ENCODE data around the gene GNPDA1. TPM values are rescaled to one million over a fixed set of nuclear protein-coding genes. Genes with fewer than 3 reads are reported as not detected.

GNPDA1 gene
- total RNA-seq, 1 experiment from 2014 or later: 54.1 TPM

GRCh38 chr5:141989720-141990119 lies 23.1 kb downstream of the GNPDA1 start:
- peaks cover 22% of the 10 kb centered on the region for H3K36me3 ChIP-seq (ENCODE audit: low read depth)
- no peak overlapping the region for H3K4me3 ChIP-seq
- H3K27ac ChIP-seq: no peak overlapping the region
- intact Hi-C loops (cut with micrococcal nuclease; ENCODE audit: unreplicated experiment): loop anchor here (2.0 to 5.0 kb wide), 2 partner anchors 559 to 708 kb away; no protein-coding TSS in a partner anchor
- no peaks in the 10 kb centered on the region for H3K79me2 ChIP-seq (ENCODE audit: low read depth)
- H4K20me1 ChIP-seq (ENCODE audit: insufficient read depth): no peaks in the 10 kb centered on the region
- no peaks in the 10 kb centered on the region for H3K9me3 ChIP-seq (ENCODE audit: insufficient read depth, low read depth)
- 0 out of 2 replicates have a peak, but pooled peaks cover 3% of the 10 kb centered on the region for H3F3A ChIP-seq (ENCODE audit: insufficient read depth, low read depth)
- no TSS peak for BruUV-seq (replicated peaks)
- no peak for DNase-seq
- H3K9me2 ChIP-seq (ENCODE audit: insufficient read depth): no peaks in the 10 kb centered on the region
- TF ChIP-seq, protein P1, sequence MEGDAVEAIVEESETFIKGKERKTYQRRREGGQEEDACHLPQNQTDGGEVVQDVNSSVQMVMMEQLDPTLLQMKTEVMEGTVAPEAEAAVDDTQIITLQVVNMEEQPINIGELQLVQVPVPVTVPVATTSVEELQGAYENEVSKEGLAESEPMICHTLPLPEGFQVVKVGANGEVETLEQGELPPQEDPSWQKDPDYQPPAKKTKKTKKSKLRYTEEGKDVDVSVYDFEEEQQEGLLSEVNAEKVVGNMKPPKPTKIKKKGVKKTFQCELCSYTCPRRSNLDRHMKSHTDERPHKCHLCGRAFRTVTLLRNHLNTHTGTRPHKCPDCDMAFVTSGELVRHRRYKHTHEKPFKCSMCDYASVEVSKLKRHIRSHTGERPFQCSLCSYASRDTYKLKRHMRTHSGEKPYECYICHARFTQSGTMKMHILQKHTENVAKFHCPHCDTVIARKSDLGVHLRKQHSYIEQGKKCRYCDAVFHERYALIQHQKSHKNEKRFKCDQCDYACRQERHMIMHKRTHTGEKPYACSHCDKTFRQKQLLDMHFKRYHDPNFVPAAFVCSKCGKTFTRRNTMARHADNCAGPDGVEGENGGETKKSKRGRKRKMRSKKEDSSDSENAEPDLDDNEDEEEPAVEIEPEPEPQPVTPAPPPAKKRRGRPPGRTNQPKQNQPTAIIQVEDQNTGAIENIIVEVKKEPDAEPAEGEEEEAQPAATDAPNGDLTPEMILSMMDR (conservative IDR thresholded peaks at IDR 0.05): no peak
- TF ChIP-seq EZH2 (IDR thresholded peaks at IDR 0.05; ENCODE audit: low read depth): no peak
- ChIA-PET CTCF (interaction anchor here (0.6 to 1.4 kb wide), 4 partner anchors 12 to 337 kb away, joined by 3 to 4 read pairs (median 3); no protein-coding TSS in a partner anchor), POLR2A (ENCODE audit: unreplicated experiment) (interaction anchor here (0.7 to 0.8 kb wide), 2 partner anchors 18 to 590 kb away, joined by 3 to 17 read pairs; no protein-coding TSS in a partner anchor)
- H3K4me1 ChIP-seq (replicated peaks; ENCODE audit: insufficient read depth): no peaks in the 10 kb centered on the region
- no peak overlapping the region for H2AFZ ChIP-seq
- H3K27me3 ChIP-seq (ENCODE audit: insufficient read depth, low read depth): no peaks in the 10 kb centered on the region
- no peak overlapping the region for H3K4me2 ChIP-seq

DNA sequence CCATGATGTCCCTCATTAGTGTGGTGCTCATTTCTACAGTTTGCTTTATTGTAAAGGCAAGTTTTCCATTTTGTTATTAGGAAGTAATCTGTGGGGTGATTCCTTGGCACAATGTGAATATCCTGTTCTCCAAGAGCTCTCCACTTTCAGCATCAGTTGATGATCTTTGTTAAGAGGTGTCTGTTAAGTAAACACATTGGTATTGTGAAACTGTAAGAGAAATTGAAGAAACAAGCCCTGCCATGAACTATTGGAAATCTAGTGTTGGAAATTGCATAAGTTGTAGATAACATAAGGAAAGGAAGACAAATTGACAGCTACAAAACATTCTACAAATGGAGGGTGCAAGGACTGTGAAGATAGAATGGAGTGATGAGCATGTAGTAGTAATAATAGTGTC lies 26.8 kb downstream of the GNPDA1 start:
- Histone ChIP-seq H3F3A (ENCODE audit: insufficient read depth, low read depth) (no peaks in the 10 kb centered on the region), H2AFZ (no peak overlapping the region), H3K27ac (no peak overlapping the region), H3K4me1 (replicated peaks; ENCODE audit: insufficient read depth) (no peaks in the 10 kb centered on the region), H3K36me3 (ENCODE audit: low read depth) (peaks cover 21% of the 10 kb centered on the region; the same call in 1 of the 2 replicates), H3K79me2 (ENCODE audit: low read depth) (no peaks in the 10 kb centered on the region), H3K9me2 (ENCODE audit: insufficient read depth) (no peaks in the 10 kb centered on the region), H3K4me3 (no peak overlapping the region), H3K4me2 (no peak overlapping the region), H3K27me3 (ENCODE audit: insufficient read depth, low read depth) (no peaks in the 10 kb centered on the region), H3K9me3 (ENCODE audit: insufficient read depth, low read depth) (no peaks in the 10 kb centered on the region), H4K20me1 (ENCODE audit: insufficient read depth) (no peaks in the 10 kb centered on the region)
- CTCF ChIA-PET: no interaction called here
- POLR2A ChIA-PET (ENCODE audit: unreplicated experiment): interaction anchor here (0.6 kb wide), 1 partner anchor 82 kb away, joined by 4 read pairs; no protein-coding TSS in a partner anchor
- DNase-seq: no peak
- intact Hi-C loops (cut with micrococcal nuclease; ENCODE audit: unreplicated experiment): no loop called here
- TF ChIP-seq, protein P1 (conservative IDR thresholded peaks at IDR 0.05): no peak
- no peak for TF ChIP-seq EZH2 (IDR thresholded peaks at IDR 0.05; ENCODE audit: low read depth)
- no TSS peak for BruUV-seq (replicated peaks)

GRCh38 chr5:141982626-141983025 lies 30.2 kb downstream of the GNPDA1 start:
- peaks cover 29% of the 10 kb centered on the region; the same call in 1 of the 2 replicates for H3K36me3 ChIP-seq (ENCODE audit: low read depth)
- ChIA-PET CTCF (no interaction called here), POLR2A (ENCODE audit: unreplicated experiment) (no interaction called here)

More at GRCh38 chr5:141982626-141983025, 30.2 kb downstream of the GNPDA1 start:
- intact Hi-C loops (cut with micrococcal nuclease; ENCODE audit: unreplicated experiment): no loop called here
- H3K79me2 ChIP-seq (ENCODE audit: low read depth): no peaks in the 10 kb centered on the region
- BruUV-seq (replicated peaks): no TSS peak
- TF ChIP-seq, protein P1 (conservative IDR thresholded peaks at IDR 0.05): no peak
- no peak for TF ChIP-seq EZH2 (IDR thresholded peaks at IDR 0.05; ENCODE audit: low read depth)
- no peak for DNase-seq
- no peak overlapping the region for H2AFZ ChIP-seq
- no peaks in the 10 kb centered on the region for H3K27me3 ChIP-seq (ENCODE audit: insufficient read depth, low read depth)
- no peaks in the 10 kb centered on the region for H3K4me1 ChIP-seq (replicated peaks; ENCODE audit: insufficient read depth)
- H3F3A ChIP-seq (ENCODE audit: insufficient read depth, low read depth): no peaks in the 10 kb centered on the region
- H3K4me2 ChIP-seq: no peak overlapping the region
- H4K20me1 ChIP-seq (ENCODE audit: insufficient read depth): no peaks in the 10 kb centered on the region
- H3K9me2 ChIP-seq (ENCODE audit: insufficient read depth): no peaks in the 10 kb centered on the region
- H3K4me3 ChIP-seq: no peak overlapping the region
- no peak overlapping the region for H3K27ac ChIP-seq
- no peaks in the 10 kb centered on the region for H3K9me3 ChIP-seq (ENCODE audit: insufficient read depth, low read depth)
